Breast epithelium (tissue), 4 donors: ENCODE results near the gene CYSTM1. TPM values are rescaled to one million over a fixed set of nuclear protein-coding genes. Genes with fewer than 3 reads are reported as not detected.

Experiments
- DNase-seq, 2 donors: peaks; one replicate each; pipeline ENCODE4 v3.0.0-alpha.2; 2019; ENCODE audit warnings: low spot score in 2 of 2
- H3K27ac ChIP-seq, 2 donors: fragments of 200-600 bp; sonication (generic) in 1 of 2; one replicate each; pipeline ENCODE4 v1.5.1; 2016 to 2019; ENCODE audit warnings: mild to moderate bottlenecking in 1 of 2
- H3K27me3 ChIP-seq, 2 donors: fragments of 200-600 bp; sonication (generic) in 1 of 2; one replicate each; pipeline versions ENCODE4 v1.5.1 to v1.6.0; 2017 to 2019; ENCODE audit warnings: control low read depth in 1 of 2, mild to moderate bottlenecking in 1 of 2
- H3K36me3 ChIP-seq: fragments of 200-600 bp; one replicate; pipeline ENCODE4 v1.5.1; 2019
- H3K4me1 ChIP-seq, 2 donors: fragments of 200-600 bp; sonication (generic); one replicate each; pipeline ENCODE4 v1.5.1; 2016 to 2019; ENCODE audit warnings: control low read depth in 1 of 2
- H3K4me3 ChIP-seq, 3 donors: fragments of 200-600 bp; sonication (generic); 1 replicate in 2 of 3; 2 replicates in 1 of 3; pipeline ENCODE4 v1.5.1; 2016 to 2019; ENCODE audit warnings: mild to moderate bottlenecking in 3 of 3, moderate library complexity in 2 of 3
- H3K9me3 ChIP-seq, 2 donors: fragments of 200-600 bp; sonication (generic) in 1 of 2; one replicate each; pipeline ENCODE4 v1.5.1; 2016 to 2019; ENCODE audit warnings: control low read depth in 1 of 2
- CTCF ChIP-seq, 3 donors: fragments of 450-650 bp; IDR thresholded peaks; one replicate each; pipeline ENCODE4 v1.5.1; 2016 to 2017; ENCODE audit warnings: antibody characterized with exemption in 3 of 3, mild to moderate bottlenecking in 3 of 3, moderate library complexity in 3 of 3
- POLR2A ChIP-seq: fragments of 450-650 bp; IDR thresholded peaks from one replicate; pipeline ENCODE4 v1.6.1; 2016; ENCODE audit warnings: antibody characterized with exemption, mild to moderate bottlenecking, moderate library complexity
- POLR2AphosphoS5 ChIP-seq, 3 donors: sonication (generic); formaldehyde crosslinking; IDR thresholded peaks; one replicate each; pipeline ENCODE4 v1.6.1; 2017; ENCODE audit warnings: antibody characterized with exemption in 3 of 3
- intact Hi-C: fragments of 100-400 bp; cut with DNase I; formaldehyde crosslinking; loops from one replicate; pipeline ENCODE4 v1.15.1; 2023; ENCODE audit warnings: low total_unique reads
- total RNA-seq, 3 donors: library from RNA; depleted of rRNA; stranded (reverse); fragments of >200 nt; gene quantifications; one replicate each; pipeline ENCODE4 v1.1.0, GENCODE V29; 2016

Gene CYSTM1
- total RNA-seq, 3 donors from 2014 or later: 56.5 to 108 (median 76.0) TPM

GRCh38 chr5:140220032-140220697 lies 45.2 kb downstream of the CYSTM1 start:
- H3K27me3 ChIP-seq: no peaks in the 10 kb centered on the region
- intact Hi-C loops: no loop called here
- H3K9me3 ChIP-seq: no peaks in the 10 kb centered on the region
- TF ChIP-seq CTCF (IDR thresholded peaks at IDR 0.05) (no peak), POLR2A (no peak), POLR2AphosphoS5 (IDR thresholded peaks at IDR 0.05) (no peak)
- H3K27ac ChIP-seq: peak overlapping the region in 1 of 2 donors; percentile 21
- no peak for DNase-seq
- peaks cover 0 to 10% of the 10 kb centered on the region in 2 donors for H3K4me1 ChIP-seq
- no peak overlapping the region for H3K4me3 ChIP-seq
- H3K36me3 ChIP-seq: no peaks in the 10 kb centered on the region

- Histone ChIP-seq H3K4me3 (no peak overlapping the region), H3K36me3 (no peaks in the 10 kb centered on the region), H3K4me1 (peaks cover 0 to 10% of the 10 kb centered on the region in 2 donors), H3K27ac (peak overlapping the region in 1 of 2 donors; percentile 25), H3K9me3 (no peaks in the 10 kb centered on the region), H3K27me3 (no peaks in the 10 kb centered on the region)
- intact Hi-C loops: no loop called here
- DNase-seq: no peak
- TF ChIP-seq CTCF (IDR thresholded peaks at IDR 0.05): no peak
- no peak for TF ChIP-seq POLR2AphosphoS5 (IDR thresholded peaks at IDR 0.05)
Observed at GRCh38 chr5:140220698-140221064, 45.7 kb downstream of the CYSTM1 start.

DNA sequence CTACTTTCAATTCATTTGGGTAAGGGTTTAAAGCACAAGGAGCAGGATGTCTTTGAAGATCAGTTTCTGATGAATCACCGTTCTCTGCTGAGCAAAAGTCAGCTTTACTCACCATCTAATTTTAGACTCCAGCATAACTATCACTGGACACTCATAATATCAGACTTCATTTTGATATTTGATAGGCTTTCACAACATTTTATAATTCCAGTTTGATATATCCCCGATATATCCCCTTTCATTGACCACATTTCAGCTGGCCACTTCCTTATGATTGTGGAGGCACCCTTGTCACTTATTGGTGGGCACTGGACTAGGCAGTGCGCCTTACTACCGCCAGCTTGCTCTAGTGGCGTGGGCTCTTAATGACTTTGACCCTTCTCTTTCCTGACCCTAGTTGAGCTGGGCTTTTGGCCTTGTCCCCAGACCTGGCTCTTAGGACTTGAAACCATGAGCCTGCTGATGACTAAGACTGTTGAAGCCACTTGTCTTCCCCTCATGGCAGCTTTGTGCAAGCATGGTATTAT lies 46.8 kb downstream of the CYSTM1 start:
- no peaks in the 10 kb centered on the region for H3K9me3 ChIP-seq
- intact Hi-C loops: no loop called here
- no peaks in the 10 kb centered on the region for H3K27me3 ChIP-seq
- no peaks in the 10 kb centered on the region for H3K36me3 ChIP-seq
- no peak for DNase-seq
- no peak overlapping the region for H3K27ac ChIP-seq
- peaks cover 0 to 10% of the 10 kb centered on the region in 2 donors for H3K4me1 ChIP-seq
- TF ChIP-seq POLR2A: no peak
- TF ChIP-seq CTCF (IDR thresholded peaks at IDR 0.05): no peak
- no peak for TF ChIP-seq POLR2AphosphoS5 (IDR thresholded peaks at IDR 0.05)
- H3K4me3 ChIP-seq: no peak overlapping the region

DNA sequence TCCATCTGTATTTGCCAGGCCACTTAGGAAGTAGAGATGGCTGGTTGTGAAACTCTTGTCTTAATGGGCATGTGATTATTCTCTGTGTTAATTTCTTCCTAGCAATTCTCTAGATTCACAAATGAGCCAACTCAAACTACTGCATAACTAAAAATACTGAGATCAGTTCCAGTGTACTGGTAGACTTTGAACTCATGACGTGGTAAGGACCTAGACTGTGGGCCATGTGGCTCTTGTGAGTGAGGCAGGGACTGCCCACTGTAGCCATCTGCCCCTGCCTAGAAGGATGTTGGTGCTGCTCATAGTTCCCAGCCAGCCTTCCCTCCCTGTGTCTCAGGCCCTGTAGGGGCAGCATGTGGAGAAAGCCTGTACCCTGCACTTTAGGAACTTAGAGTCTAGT lies 47.4 kb downstream of the CYSTM1 start:
- H3K36me3 ChIP-seq: no peaks in the 10 kb centered on the region
- intact Hi-C loops: no loop called here
- peaks cover 0 to 10% of the 10 kb centered on the region in 2 donors for H3K4me1 ChIP-seq
- no peak overlapping the region for H3K4me3 ChIP-seq
- no peak for TF ChIP-seq POLR2AphosphoS5 (IDR thresholded peaks at IDR 0.05)
- TF ChIP-seq POLR2A: no peak
- no peak for TF ChIP-seq CTCF (IDR thresholded peaks at IDR 0.05)
- H3K9me3 ChIP-seq: no peaks in the 10 kb centered on the region
- no peak overlapping the region for H3K27ac ChIP-seq
- no peak for DNase-seq
- no peaks in the 10 kb centered on the region for H3K27me3 ChIP-seq

DNA sequence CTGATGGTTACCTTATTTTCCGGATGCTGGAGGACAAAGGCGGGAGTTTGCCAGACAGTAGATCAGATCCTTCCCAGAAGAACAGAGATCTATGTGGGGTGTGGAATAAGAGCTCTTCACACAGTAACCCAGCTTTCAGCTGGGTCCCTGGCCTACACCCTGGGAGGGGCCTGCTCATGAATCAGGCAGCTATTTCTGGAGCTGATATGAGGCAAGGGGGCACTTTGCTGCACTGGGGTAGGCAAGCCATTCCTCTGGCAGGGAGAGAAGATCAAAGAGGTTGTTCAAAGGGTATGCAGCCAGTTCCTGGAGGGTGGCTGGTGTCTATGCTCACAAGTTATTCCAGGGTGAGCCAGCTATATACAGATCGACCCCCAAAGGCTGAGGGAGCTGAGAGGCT lies 48.6 kb downstream of the CYSTM1 start:
- intact Hi-C loops: no loop called here
- Histone ChIP-seq H3K4me3 (no peak overlapping the region), H3K27ac (no peak overlapping the region), H3K9me3 (no peaks in the 10 kb centered on the region), H3K27me3 (no peaks in the 10 kb centered on the region), H3K4me1 (peaks cover 0 to 10% of the 10 kb centered on the region in 2 donors), H3K36me3 (no peaks in the 10 kb centered on the region)
- TF ChIP-seq POLR2A (no peak), POLR2AphosphoS5 (IDR thresholded peaks at IDR 0.05) (no peak), CTCF (IDR thresholded peaks at IDR 0.05) (no peak)
- no peak for DNase-seq
